RKO (cell line): ENCODE results near the gene C1QB.
"Not testable (repeated sequence)": the region's sequence is repeated elsewhere in the genome, so short reads cannot be mapped to it uniquely, and the experiment has no call there.

Experiments
- DNase-seq: peaks from one replicate; pipeline ENCODE4 v3.0.0-alpha.2; 2016; ENCODE audit warnings: low spot score

C1QB gene

DNA sequence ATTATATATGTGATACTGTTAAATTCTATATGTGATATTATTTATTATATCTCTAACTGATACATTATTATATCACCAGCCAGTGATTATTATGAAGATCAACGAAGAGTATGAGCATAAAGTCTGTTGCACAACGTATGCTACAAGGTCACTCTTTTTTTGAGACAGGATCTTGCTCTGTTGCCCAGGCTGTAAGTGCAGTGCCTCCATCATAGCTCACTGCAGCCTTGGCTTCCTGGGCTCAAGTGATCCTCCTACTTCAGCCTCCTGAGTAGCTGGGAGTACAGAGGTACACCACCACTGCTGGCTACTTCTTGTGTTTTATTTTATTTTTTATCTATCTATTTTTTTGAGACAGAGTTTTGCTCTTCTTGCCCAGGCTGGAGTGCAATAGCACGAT, 43.6 kb downstream of the C1QB start:
- no peak for DNase-seq

DNA sequence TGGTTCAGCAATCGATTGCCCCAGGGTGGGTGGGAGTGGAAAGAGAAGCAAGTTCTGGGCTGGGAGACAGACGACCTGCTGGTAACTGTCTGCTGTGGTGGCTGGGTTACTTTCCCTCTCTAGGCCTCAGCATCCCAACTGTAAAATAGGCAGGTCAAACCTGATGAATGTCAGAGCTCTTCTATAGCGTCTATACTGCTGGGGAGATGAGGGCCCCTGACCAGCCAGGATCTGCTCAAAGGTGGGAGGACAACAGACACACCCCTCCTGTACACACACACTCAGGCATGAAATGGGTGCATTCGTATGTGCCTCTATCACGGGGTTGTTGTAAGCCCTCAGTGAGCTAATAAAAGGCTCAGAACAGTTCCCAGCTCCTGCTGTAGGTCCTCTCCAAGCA, 44.9 kb downstream of the C1QB start:
- DNase-seq = no peak

DNA sequence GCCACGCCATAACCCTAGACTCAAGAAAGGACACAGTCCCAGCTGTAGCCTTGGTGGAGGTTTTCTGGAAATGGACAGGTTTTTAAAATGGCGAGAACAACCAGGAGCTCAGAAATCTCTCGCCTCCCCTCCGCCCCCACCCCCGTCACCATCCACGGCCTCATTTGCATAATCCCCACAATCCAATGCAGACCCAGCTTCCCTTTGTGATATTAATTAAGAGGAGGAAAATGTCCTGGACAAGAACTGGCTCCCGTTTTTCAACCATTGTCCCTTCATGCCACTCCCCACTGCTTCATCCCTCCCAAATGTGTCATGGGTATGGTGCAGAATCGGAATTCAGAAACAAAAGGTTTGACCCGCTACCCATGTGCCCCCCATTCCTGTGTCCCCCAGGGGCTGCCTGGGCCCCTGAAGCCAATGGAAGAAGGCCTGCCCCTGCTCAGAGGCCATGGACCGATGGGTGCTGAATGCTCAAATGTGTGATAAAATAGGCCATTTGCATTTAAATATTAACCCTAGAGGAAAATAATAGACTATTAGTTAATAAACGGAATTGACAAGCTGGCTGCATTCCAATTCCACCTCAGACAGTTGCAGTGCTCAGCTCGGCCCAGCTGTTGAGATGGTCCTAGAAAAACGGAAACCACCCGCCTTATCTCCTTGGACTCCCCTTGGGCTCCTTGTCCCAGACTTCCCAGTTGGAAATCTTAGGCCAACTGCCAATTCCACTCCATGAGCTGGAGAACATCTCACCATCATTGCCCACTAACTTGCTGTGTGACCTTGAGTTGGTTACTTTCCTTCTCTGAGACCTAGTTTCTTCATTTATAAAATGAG, 46.9 kb downstream of the C1QB start:
- DNase-seq = no peak

DNA sequence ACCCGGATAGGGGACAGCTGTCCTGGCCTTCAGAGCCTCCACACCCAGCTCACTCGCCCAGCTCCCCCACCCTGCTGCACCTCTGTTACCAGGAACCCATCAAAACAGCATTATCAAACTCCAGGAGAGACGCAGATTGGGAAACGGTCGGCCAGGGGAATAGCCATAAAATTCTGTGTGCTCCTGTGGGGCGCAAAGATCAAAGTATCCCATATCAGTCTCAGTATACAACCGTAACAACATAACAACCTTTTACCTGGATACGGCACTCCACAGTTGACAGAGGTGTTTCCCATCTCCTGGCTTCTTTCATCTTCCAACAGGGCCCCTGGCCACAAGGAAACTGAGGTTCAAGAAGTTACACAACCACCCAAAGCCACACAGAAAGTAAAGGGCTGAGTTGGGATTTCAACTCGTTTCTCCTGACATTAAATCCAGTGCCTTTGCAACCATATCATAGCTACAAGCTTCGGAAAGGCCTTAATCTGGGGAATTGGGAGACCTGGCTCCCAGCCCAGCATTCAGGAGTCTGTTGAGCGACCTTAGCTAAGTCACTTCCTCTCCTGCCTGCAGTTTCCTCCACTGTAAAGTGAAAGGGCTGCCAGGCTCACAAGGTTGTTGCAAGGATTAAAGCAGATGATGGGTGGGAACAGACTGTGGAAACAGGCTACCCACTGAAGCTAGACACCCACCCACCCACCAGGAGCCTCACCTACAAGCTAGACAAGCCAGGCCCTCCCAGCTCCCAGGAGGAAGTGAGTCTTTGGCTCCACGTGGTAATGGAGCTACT, 49.5 kb downstream of the C1QB start:
- DNase-seq = no peak

DNA sequence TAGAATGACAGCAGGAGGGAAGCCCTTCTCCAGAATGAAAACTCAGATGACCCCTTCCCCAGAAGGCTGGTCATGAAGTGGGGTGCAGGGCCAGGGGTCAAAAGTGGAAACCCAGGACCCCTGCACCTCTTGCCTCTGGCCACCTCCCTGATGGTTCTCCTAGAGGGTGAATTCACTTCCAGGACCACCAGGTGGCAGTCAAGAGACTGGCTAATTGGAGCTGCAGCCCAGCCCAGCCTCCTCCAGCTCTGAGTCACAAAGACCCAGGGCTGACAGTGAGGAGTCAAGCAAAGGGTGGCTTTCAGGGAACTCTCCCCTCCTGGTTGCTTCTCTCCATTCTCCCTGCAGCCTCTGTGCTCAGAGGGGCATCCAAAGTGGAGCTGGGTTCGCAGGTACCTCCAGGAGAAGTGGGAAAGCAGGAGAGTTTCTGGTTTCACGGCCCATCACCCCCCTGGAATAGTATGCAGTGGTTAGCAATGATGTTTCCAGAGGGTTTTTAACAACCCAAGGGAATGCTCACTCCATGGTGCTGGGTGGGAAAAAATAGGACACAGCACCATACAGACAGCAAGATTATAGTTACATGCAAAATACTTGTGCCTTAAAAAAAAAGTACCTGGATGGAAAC, 51.5 kb downstream of the C1QB start:
- DNase-seq = peak; percentile 88

DNA sequence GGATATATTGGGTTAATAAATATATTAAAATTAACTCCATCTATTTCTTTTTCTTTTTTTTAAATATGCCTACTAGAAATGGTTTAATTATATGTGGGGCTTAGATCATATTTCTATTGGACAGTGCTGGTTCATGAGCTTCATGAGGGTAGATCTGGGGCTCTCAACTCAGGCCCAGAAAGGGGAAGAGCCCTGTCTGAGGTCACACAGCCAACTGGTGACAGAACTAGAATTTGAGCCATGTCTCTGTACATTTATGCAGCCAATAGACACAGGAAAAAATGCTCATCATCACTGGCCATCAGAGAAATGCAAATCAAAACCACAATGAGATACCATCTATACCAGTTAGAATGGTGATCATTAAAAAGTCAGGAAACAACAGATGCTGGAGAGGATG, 52.5 kb downstream of the C1QB start:
- no peak for DNase-seq

DNA sequence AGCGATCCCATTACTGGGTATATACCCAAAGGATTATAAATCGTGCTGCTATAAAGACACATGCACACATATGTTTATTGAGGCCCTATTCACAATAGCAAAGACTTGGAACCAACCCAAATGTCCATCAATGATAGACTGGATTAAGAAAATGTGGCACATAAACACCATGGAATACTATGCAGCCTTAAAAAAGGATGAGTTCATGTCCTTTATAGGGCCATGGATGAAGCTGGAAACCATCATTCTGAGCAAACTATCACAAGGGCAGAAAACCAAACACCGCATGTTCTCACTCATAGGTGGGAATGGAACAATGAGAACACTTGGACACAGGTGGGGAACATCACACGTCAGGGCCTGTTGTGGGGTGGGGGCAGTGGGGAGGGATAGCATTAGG, 53.1 kb downstream of the C1QB start:
- DNase-seq = not testable (repeated sequence)

DNA sequence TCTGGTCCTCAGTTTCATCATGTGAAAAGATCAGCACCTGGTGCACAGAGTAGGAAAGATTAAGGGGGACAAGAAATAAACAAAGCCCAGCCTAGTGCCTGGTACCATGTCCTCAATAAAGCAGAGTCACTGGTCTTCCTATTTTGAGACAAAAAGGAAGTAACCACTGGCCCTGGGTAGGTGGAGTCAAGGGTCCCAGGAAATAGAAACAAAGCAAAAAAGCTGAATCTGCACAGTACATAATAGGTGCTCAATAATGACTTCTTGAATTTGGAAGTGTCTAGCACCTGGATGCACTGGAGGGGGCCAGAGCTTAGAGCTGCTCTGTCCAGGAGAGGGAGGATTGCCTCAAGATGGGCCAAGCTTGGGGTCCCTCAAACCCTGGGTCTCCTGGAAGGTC, 55.7 kb downstream of the C1QB start:
- DNase-seq = no peak

DNA sequence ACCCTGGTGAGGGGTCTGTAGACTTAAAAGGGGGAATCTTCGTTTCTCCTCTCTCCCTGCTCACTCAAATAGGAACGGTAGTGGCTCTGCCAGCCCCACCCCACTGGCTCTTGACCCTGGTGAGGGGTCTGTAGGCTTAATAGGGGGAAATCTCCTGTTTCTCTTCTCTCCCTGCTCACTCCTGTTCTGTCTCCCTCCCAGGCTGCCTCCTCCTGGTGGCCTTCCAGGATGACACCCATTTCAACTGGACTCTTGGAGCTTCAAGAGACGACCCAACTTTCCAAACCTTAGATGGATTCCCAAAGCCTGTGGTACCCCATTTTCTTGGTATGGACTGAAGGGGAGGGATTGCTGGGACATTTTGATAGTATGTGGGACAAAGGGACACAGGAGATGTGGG, 56.2 kb downstream of the C1QB start:
- DNase-seq = peak; percentile 23

DNA sequence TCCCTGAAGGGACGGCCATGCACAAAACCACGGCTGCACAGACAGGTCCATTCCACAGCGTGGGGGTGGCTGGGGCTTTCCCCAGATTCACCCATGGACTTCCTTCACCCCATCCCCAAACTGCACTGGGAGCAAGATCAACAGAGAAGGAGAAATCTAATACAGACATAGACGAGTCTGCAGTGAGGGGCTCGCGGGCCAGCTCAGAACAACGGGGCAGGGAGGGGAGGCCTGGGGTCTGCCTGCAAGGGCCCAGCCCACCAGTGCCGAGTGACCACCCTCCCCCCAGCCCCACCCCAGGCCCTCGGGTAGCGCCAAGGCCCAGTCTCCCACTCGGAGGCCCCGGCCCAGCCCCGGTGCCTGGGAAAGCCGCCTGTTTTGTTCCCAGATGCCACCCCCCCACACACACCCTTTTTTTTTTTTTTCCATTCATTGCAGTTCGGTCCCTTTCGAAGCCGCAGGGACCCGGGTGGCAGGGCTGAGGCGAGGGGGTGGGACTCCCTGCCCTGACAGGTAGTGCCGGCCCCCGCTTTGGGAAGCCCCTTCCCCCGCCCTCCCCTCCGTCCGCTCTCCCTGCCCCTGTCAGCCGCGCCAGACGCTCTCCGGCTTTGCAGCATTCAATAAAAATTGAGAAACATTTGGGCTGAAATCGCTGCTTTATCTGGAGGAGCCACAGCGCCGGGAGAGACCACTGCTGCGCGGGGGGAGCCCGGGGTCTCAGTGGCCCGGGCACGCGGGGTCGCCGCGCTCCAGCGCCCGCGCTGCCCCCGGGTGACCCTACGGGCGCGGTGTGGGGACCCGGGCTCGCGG, 57.1 kb downstream of the C1QB start:
- peak; percentile 50 for DNase-seq

DNA sequence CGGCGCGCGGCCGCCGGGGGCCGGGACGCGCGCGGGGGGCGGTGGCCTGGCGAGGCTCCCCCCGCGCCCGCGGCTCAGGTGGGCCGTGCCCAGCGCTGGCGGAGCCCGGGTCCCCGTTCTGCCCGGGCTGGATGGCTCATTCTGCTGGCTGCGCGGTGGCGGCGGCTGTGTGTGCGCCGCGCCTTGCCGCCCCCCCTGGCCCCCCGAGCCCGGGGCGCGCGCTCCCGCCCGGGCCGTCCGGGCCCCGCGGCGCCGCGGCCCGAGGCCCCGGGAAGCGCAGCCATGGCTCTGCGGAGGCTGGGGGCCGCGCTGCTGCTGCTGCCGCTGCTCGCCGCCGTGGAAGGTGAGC, 57.6 kb downstream of the C1QB start, which contains the start of gene EPHB2:
Gene EPHB2, plus strand, starts transcription at position 139 of the 349 bp plus-strand sequence. Its CDS starts 144 bp downstream, at position 283.
- peak; percentile 66 for DNase-seq

DNA sequence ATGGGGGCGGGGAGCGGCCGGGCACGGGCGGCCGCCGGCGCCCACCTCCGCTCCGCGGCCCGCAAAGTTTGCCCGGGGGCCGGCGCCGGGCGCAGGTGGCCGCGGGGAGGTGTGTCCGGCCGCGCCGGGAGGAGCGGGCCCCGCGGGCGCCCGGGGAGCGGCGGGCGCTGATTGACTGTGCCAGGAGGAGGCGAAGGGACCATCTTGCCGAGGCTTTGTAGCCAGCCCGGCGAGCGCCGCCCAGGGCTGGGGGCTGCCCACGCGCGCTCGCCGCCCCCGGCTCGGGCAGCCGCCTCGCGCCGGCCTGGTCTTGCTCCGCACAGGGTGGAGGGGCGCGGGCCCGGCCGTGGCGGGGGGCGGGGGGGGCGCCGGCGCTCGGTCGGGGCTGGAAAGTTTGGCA, 58.0 kb downstream of the C1QB start:
- DNase-seq = peak; percentile 31
